HG03025 (cell line): ENCODE data around the gene OXCT1.
"Not testable (repeated sequence)": the region's sequence is repeated elsewhere in the genome, so short reads cannot be mapped to it uniquely, and the experiment has no call there.

ENCODE experiments used
- ATAC-seq: cut with Tn5 transposase; IDR thresholded peaks from one replicate; pipeline ENCODE4 v1.9.1; 2021; ENCODE audit warnings: mild to moderate bottlenecking, moderate library complexity; ENCODE audit not compliant: unreplicated experiment, low FRiP score

The OXCT1 gene

GRCh38 chr5:41736641-41737040 lies 133.6 kb downstream of the OXCT1 start:
- ATAC-seq, result no peak

GRCh38 chr5:41735213-41735612 lies 135.0 kb downstream of the OXCT1 start:
- peak; percentile 71 for ATAC-seq

GRCh38 chr5:41729381-41729780 lies 140.8 kb downstream of the OXCT1 start:
- ATAC-seq, result not testable (repeated sequence)

- ATAC-seq, result no peak
Measured at GRCh38 chr5:41728281-41728680, 141.9 kb downstream of the OXCT1 start.

GRCh38 chr5:41722359-41722950 lies 147.8 kb downstream of the OXCT1 start:
- no peak for ATAC-seq

GRCh38 chr5:41721516-41721915 lies 148.7 kb downstream of the OXCT1 start:
- no peak for ATAC-seq

- no peak for ATAC-seq
Measured at GRCh38 chr5:41716382-41716781, 153.8 kb downstream of the OXCT1 start.

- ATAC-seq, result not testable (repeated sequence)
Measured at GRCh38 chr5:41714446-41714845, 155.8 kb downstream of the OXCT1 start.

GRCh38 chr5:41708604-41708940 lies 161.7 kb downstream of the OXCT1 start:
- no peak for ATAC-seq

GRCh38 chr5:41707853-41708603 lies 162.2 kb downstream of the OXCT1 start:
- peak; percentile 80 for ATAC-seq

- ATAC-seq, result no peak
Measured at GRCh38 chr5:41695920-41696582, 174.2 kb downstream of the OXCT1 start.

GRCh38 chr5:41686767-41687166 lies 183.5 kb downstream of the OXCT1 start:
- no peak for ATAC-seq

- no peak for ATAC-seq
Measured at GRCh38 chr5:41686191-41686590, 184.0 kb downstream of the OXCT1 start.

GRCh38 chr5:41683181-41683580 lies 187.0 kb downstream of the OXCT1 start:
- no peak for ATAC-seq

GRCh38 chr5:41682641-41683040 lies 187.6 kb downstream of the OXCT1 start:
- no peak for ATAC-seq

- ATAC-seq, result no peak
Measured at GRCh38 chr5:41681840-41682239, 188.4 kb downstream of the OXCT1 start.
